ENCODE results near the gene NUMA1.

NUMA1 gene

GRCh38 chr11:72058416-72059034, 21.8 kb downstream of the NUMA1 start:
- no peak for DNase-seq

- no peak for DNase-seq
Measured at GRCh38 chr11:72048766-72049460, 31.4 kb downstream of the NUMA1 start.

GRCh38 chr11:72045849-72046248, 34.5 kb downstream of the NUMA1 start:
- peak; percentile 35 for DNase-seq

GRCh38 chr11:72042064-72042745, 38.1 kb downstream of the NUMA1 start:
- no peak for DNase-seq

GRCh38 chr11:72041364-72042063, 38.8 kb downstream of the NUMA1 start:
- DNase-seq, result peak; percentile 91

- peak; percentile 98 for DNase-seq
Measured at GRCh38 chr11:72040491-72041363, 39.6 kb downstream of the NUMA1 start.

GRCh38 chr11:72039856-72040401, 40.4 kb downstream of the NUMA1 start:
- DNase-seq, result peak; percentile 32

- DNase-seq, result peak; percentile 38
Measured at GRCh38 chr11:72039031-72039855, 41.1 kb downstream of the NUMA1 start.

GRCh38 chr11:72038491-72038890, 41.9 kb downstream of the NUMA1 start:
- DNase-seq, result peak; percentile 87

- peak; percentile 63 for DNase-seq
Measured at GRCh38 chr11:72037554-72038311, 42.6 kb downstream of the NUMA1 start.

- no peak for DNase-seq
Measured at GRCh38 chr11:72036687-72037086, 43.7 kb downstream of the NUMA1 start.

GRCh38 chr11:72030472-72031045, 49.8 kb downstream of the NUMA1 start:
- DNase-seq, result no peak

- peak; percentile 32 for DNase-seq
Measured at GRCh38 chr11:72026090-72026489, 54.3 kb downstream of the NUMA1 start.

- no peak for DNase-seq
Measured at GRCh38 chr11:72024069-72024754, 56.1 kb downstream of the NUMA1 start.

- no peak for DNase-seq
Measured at GRCh38 chr11:72023335-72023734, 57.0 kb downstream of the NUMA1 start.

GRCh38 chr11:72018171-72018570, 62.2 kb downstream of the NUMA1 start:
- DNase-seq, result no peak

- peak; percentile 49 for DNase-seq
Measured at GRCh38 chr11:72015511-72016061, 64.8 kb downstream of the NUMA1 start.

GRCh38 chr11:72014761-72015320, 65.5 kb downstream of the NUMA1 start:
- DNase-seq, result peak; percentile 34
